ENCODE measurements around the gene GAS2.

- TF ChIP-seq CTCF (IDR thresholded peaks at IDR 0.05) (no peak), EP300 (IDR thresholded peaks at IDR 0.05) (no peak), POLR2A (IDR thresholded peaks at IDR 0.05) (no peak)
Observed at GRCh38 chr11:22666325-22666687, at the start of gene GAS2.
